Measurements from ENCODE around the gene ANTXR1. TPM values are rescaled to one million over a fixed set of nuclear protein-coding genes. Genes with fewer than 3 reads are reported as not detected.
"Not testable (repeated sequence)": the region's sequence is repeated elsewhere in the genome, so short reads cannot be mapped to it uniquely, and the experiment has no call there.

ANTXR1 gene
- total RNA-seq, 4 donors from 2014 or later: 7.1 to 101 (median 15.8) TPM

GRCh38 chr2:69224512-69224837 lies 211.5 kb downstream of the ANTXR1 start:
- in situ Hi-C loops (cut with MboI; ENCODE audit: low pct_ligation_motif_present in 1 of 4, low pct_unique_long_range_greater_than_20kb in 1 of 4, low sequenced_read_pairs in 3 of 4) (no loop called here), intact Hi-C loops (cut with DNase I; ENCODE audit: low total_unique reads) (no loop called here)
- 43 to 75% methylated on average over 2 to 3 of the region's 3 CpGs for WGBS, 2 donors (ENCODE audit: low coverage in 1 of 2)
- Histone ChIP-seq H3K27me3 (no peaks in the 10 kb centered on the region), H3K9me3 (no peaks in the 10 kb centered on the region), H3K27ac (peak overlapping the region; percentile 6 to 74 (median 66)), H3K36me3 (no peaks in the 10 kb centered on the region), H3K4me1 (peaks cover 8 to 31% (median 21%) of the 10 kb centered on the region in 4 donors), H3K4me3 (no peak overlapping the region)
- DNase-seq: no peak
- no peak for TF ChIP-seq POLR2AphosphoS5 (IDR thresholded peaks at IDR 0.05)
- no peak for TF ChIP-seq POLR2A (IDR thresholded peaks at IDR 0.05)
- TF ChIP-seq EP300 (IDR thresholded peaks at IDR 0.05; ENCODE audit: low read depth): no peak
- TF ChIP-seq CTCF (IDR thresholded peaks at IDR 0.05): no peak

- no peaks in the 10 kb centered on the region for H3K36me3 ChIP-seq
- intact Hi-C loops (cut with DNase I; ENCODE audit: low total_unique reads): no loop called here
- no peaks in the 10 kb centered on the region for H3K27me3 ChIP-seq
- in situ Hi-C loops (cut with MboI; ENCODE audit: low pct_ligation_motif_present in 1 of 4, low pct_unique_long_range_greater_than_20kb in 1 of 4, low sequenced_read_pairs in 3 of 4): no loop called here
- no peak for DNase-seq
- TF ChIP-seq POLR2A (IDR thresholded peaks at IDR 0.05) (no peak), CTCF (IDR thresholded peaks at IDR 0.05) (no peak), POLR2AphosphoS5 (IDR thresholded peaks at IDR 0.05) (no peak), EP300 (IDR thresholded peaks at IDR 0.05; ENCODE audit: low read depth) (no peak)
- 83% methylated on average over 2 of the region's 2 CpGs; no CpG with 5 or more reads in 1 of the 2 donors for WGBS, 2 donors (ENCODE audit: low coverage in 1 of 2)
- peaks cover 8 to 31% (median 21%) of the 10 kb centered on the region in 4 donors for H3K4me1 ChIP-seq
- no peak overlapping the region for H3K4me3 ChIP-seq
- H3K9me3 ChIP-seq: peaks cover 0 to 1% of the 10 kb centered on the region in 2 donors
- no peak overlapping the region for H3K27ac ChIP-seq
Measured at GRCh38 chr2:69225933-69226332, 213.0 kb downstream of the ANTXR1 start.

- 81 to 100% methylated on average over 1 to 3 of the region's 3 CpGs for WGBS, 2 donors (ENCODE audit: low coverage in 1 of 2)
- Histone ChIP-seq H3K4me3 (no peak overlapping the region), H3K27ac (no peak overlapping the region), H3K4me1 (peaks cover 8 to 30% (median 21%) of the 10 kb centered on the region in 4 donors), H3K9me3 (peaks cover 0 to 2% of the 10 kb centered on the region in 2 donors), H3K36me3 (no peaks in the 10 kb centered on the region), H3K27me3 (no peaks in the 10 kb centered on the region)
- no peak for DNase-seq
- TF ChIP-seq EP300 (IDR thresholded peaks at IDR 0.05; ENCODE audit: low read depth) (no peak), POLR2A (IDR thresholded peaks at IDR 0.05) (no peak), POLR2AphosphoS5 (IDR thresholded peaks at IDR 0.05) (no peak), CTCF (IDR thresholded peaks at IDR 0.05) (no peak)
- in situ Hi-C loops (cut with MboI; ENCODE audit: low pct_ligation_motif_present in 1 of 4, low pct_unique_long_range_greater_than_20kb in 1 of 4, low sequenced_read_pairs in 3 of 4) (no loop called here), intact Hi-C loops (cut with DNase I; ENCODE audit: low total_unique reads) (no loop called here)
Measured at GRCh38 chr2:69226903-69227302, 213.9 kb downstream of the ANTXR1 start.

- H3K27me3 ChIP-seq: no peaks in the 10 kb centered on the region
- H3K36me3 ChIP-seq: no peaks in the 10 kb centered on the region
- no peak overlapping the region for H3K27ac ChIP-seq
- peaks cover 0 to 2% of the 10 kb centered on the region in 2 donors for H3K9me3 ChIP-seq
- H3K4me1 ChIP-seq: peaks cover 5 to 22% (median 18%) of the 10 kb centered on the region in 4 donors
- TF ChIP-seq POLR2AphosphoS5 (IDR thresholded peaks at IDR 0.05) (no peak), POLR2A (IDR thresholded peaks at IDR 0.05) (no peak), EP300 (IDR thresholded peaks at IDR 0.05; ENCODE audit: low read depth) (no peak), CTCF (IDR thresholded peaks at IDR 0.05) (no peak)
- in situ Hi-C loops (cut with MboI; ENCODE audit: low pct_ligation_motif_present in 1 of 4, low pct_unique_long_range_greater_than_20kb in 1 of 4, low sequenced_read_pairs in 3 of 4): no loop called here
- no peak overlapping the region for H3K4me3 ChIP-seq
- peak; percentile 39 for DNase-seq
- intact Hi-C loops (cut with DNase I; ENCODE audit: low total_unique reads): no loop called here
Measured at GRCh38 chr2:69227716-69228115, 214.7 kb downstream of the ANTXR1 start.

GRCh38 chr2:69230946-69231345 lies 218.0 kb downstream of the ANTXR1 start:
- H3K4me3 ChIP-seq; DNase-seq; H3K9me3 ChIP-seq; H3K4me1 ChIP-seq; intact Hi-C loops (cut with DNase I; ENCODE audit: low total_unique reads); in situ Hi-C loops (cut with MboI; ENCODE audit: low pct_ligation_motif_present in 1 of 4, low pct_unique_long_range_greater_than_20kb in 1 of 4, low sequenced_read_pairs in 3 of 4); H3K27ac ChIP-seq; H3K27me3 ChIP-seq; H3K36me3 ChIP-seq: not testable (repeated sequence)
- WGBS, 2 donors (ENCODE audit: low coverage in 1 of 2): 86 to 89% methylated on average over 1 of the region's 1 CpG
